ENCODE measurements around the gene ATP8A1. TPM values are rescaled to one million over a fixed set of nuclear protein-coding genes. Genes with fewer than 3 reads are reported as not detected.

The ATP8A1 gene
- total RNA-seq, 2 experiments from 2014 or later = 37.2 to 38.5 TPM

GRCh38 chr4:42453612-42454011, 203.3 kb downstream of the ATP8A1 start:
- Mint-ChIP-seq H3K27ac (no peak overlapping the region), H3K27me3 (ENCODE audit: low read depth) (no peaks in the 10 kb centered on the region), H3K36me3 (ENCODE audit: low read depth) (peaks cover 23% of the 10 kb centered on the region), H3K4me1 (ENCODE audit: low read depth) (no peaks in the 10 kb centered on the region), H3K9me3 (ENCODE audit: insufficient read depth) (no peaks in the 10 kb centered on the region), H3K4me3 (no peak overlapping the region)
- DNase-seq (no peak), ATAC-seq (no peak)
- ChIA-PET CTCF (no interaction called here), POLR2A (no interaction called here)

GRCh38 chr4:42452823-42453222, 204.1 kb downstream of the ATP8A1 start:
- no peaks in the 10 kb centered on the region for H3K27me3 Mint-ChIP-seq (ENCODE audit: low read depth)
- DNase-seq (no peak), ATAC-seq (no peak)
- H3K4me3 Mint-ChIP-seq = no peak overlapping the region
- no peaks in the 10 kb centered on the region for H3K9me3 Mint-ChIP-seq (ENCODE audit: insufficient read depth)
- peaks cover 23% of the 10 kb centered on the region for H3K36me3 Mint-ChIP-seq (ENCODE audit: low read depth)
- ChIA-PET CTCF (no interaction called here), POLR2A (no interaction called here)
- H3K27ac Mint-ChIP-seq = no peak overlapping the region
- H3K4me1 Mint-ChIP-seq (ENCODE audit: low read depth) = no peaks in the 10 kb centered on the region

GRCh38 chr4:42446823-42447222, 210.1 kb downstream of the ATP8A1 start:
- Mint-ChIP-seq H3K27ac (no peak overlapping the region), H3K4me3 (no peak overlapping the region), H3K9me3 (ENCODE audit: insufficient read depth) (no peaks in the 10 kb centered on the region), H3K36me3 (ENCODE audit: low read depth) (peaks cover 27% of the 10 kb centered on the region), H3K4me1 (ENCODE audit: low read depth) (no peaks in the 10 kb centered on the region), H3K27me3 (ENCODE audit: low read depth) (no peaks in the 10 kb centered on the region)
- CTCF ChIA-PET = no interaction called here
- DNase-seq = no peak
- no peak for ATAC-seq
- POLR2A ChIA-PET = no interaction called here

- ATAC-seq = no peak
- ChIA-PET CTCF (interaction anchor here (1.2 kb wide), 1 partner anchor 74 kb away, joined by 4 read pairs; no protein-coding TSS in a partner anchor), POLR2A (no interaction called here)
These were observed 211.9 kb downstream of the ATP8A1 start for GRCh38 chr4:42445038-42445437.

GRCh38 chr4:42442601-42443000, 214.3 kb downstream of the ATP8A1 start:
- H3K36me3 Mint-ChIP-seq (ENCODE audit: low read depth) = peaks cover 13% of the 10 kb centered on the region

More at GRCh38 chr4:42445038-42445437, 211.9 kb downstream of the ATP8A1 start:
- no peak overlapping the region for H3K27ac Mint-ChIP-seq
- H3K4me3 Mint-ChIP-seq = no peak overlapping the region
- H3K9me3 Mint-ChIP-seq (ENCODE audit: insufficient read depth) = no peaks in the 10 kb centered on the region
- DNase-seq = no peak
- H3K4me1 Mint-ChIP-seq (ENCODE audit: low read depth) = no peaks in the 10 kb centered on the region
- H3K27me3 Mint-ChIP-seq (ENCODE audit: low read depth) = no peaks in the 10 kb centered on the region
- H3K36me3 Mint-ChIP-seq (ENCODE audit: low read depth) = peaks cover 15% of the 10 kb centered on the region

GRCh38 chr4:42440083-42440482, 216.8 kb downstream of the ATP8A1 start:
- no peak overlapping the region for H3K27ac Mint-ChIP-seq
- no peak overlapping the region for H3K4me3 Mint-ChIP-seq
- no peaks in the 10 kb centered on the region for H3K27me3 Mint-ChIP-seq (ENCODE audit: low read depth)
- POLR2A ChIA-PET = no interaction called here
- H3K36me3 Mint-ChIP-seq (ENCODE audit: low read depth) = peaks cover 17% of the 10 kb centered on the region
- H3K9me3 Mint-ChIP-seq (ENCODE audit: insufficient read depth) = no peaks in the 10 kb centered on the region
- CTCF ChIA-PET = no interaction called here
- DNase-seq (no peak), ATAC-seq (no peak)
- no peaks in the 10 kb centered on the region for H3K4me1 Mint-ChIP-seq (ENCODE audit: low read depth)

More at GRCh38 chr4:42442601-42443000, 214.3 kb downstream of the ATP8A1 start:
- Mint-ChIP-seq H3K27me3 (ENCODE audit: low read depth) (no peaks in the 10 kb centered on the region), H3K27ac (no peak overlapping the region), H3K4me1 (ENCODE audit: low read depth) (no peaks in the 10 kb centered on the region), H3K9me3 (ENCODE audit: insufficient read depth) (no peaks in the 10 kb centered on the region), H3K4me3 (no peak overlapping the region)
- ATAC-seq (no peak), DNase-seq (no peak)
- POLR2A ChIA-PET = no interaction called here
- CTCF ChIA-PET = no interaction called here

- H3K36me3 Mint-ChIP-seq (ENCODE audit: low read depth) = peaks cover 14% of the 10 kb centered on the region
- DNase-seq (no peak), ATAC-seq (no peak)
- H3K9me3 Mint-ChIP-seq (ENCODE audit: insufficient read depth) = no peaks in the 10 kb centered on the region
- no peak overlapping the region for H3K27ac Mint-ChIP-seq
- H3K4me1 Mint-ChIP-seq (ENCODE audit: low read depth) = no peaks in the 10 kb centered on the region
- POLR2A ChIA-PET = no interaction called here
- H3K4me3 Mint-ChIP-seq = no peak overlapping the region
- no peaks in the 10 kb centered on the region for H3K27me3 Mint-ChIP-seq (ENCODE audit: low read depth)
- CTCF ChIA-PET = no interaction called here
These were observed 219.9 kb downstream of the ATP8A1 start for GRCh38 chr4:42436928-42437565.

GRCh38 chr4:42428036-42428435, 228.9 kb downstream of the ATP8A1 start:
- ChIA-PET CTCF (no interaction called here), POLR2A (no interaction called here)
- Mint-ChIP-seq H3K27me3 (ENCODE audit: low read depth) (no peaks in the 10 kb centered on the region), H3K27ac (no peak overlapping the region), H3K4me1 (ENCODE audit: low read depth) (no peaks in the 10 kb centered on the region), H3K36me3 (ENCODE audit: low read depth) (peaks cover 3% of the 10 kb centered on the region), H3K9me3 (ENCODE audit: insufficient read depth) (no peaks in the 10 kb centered on the region), H3K4me3 (no peak overlapping the region)
- ATAC-seq (no peak), DNase-seq (no peak)

- H3K36me3 Mint-ChIP-seq (ENCODE audit: low read depth) = peaks cover 12% of the 10 kb centered on the region
- no peak for ATAC-seq
- CTCF ChIA-PET = no interaction called here
These were observed 231.5 kb downstream of the ATP8A1 start for GRCh38 chr4:42425146-42426065.

GRCh38 chr4:42420140-42420539, 236.8 kb downstream of the ATP8A1 start:
- no peaks in the 10 kb centered on the region for H3K4me1 Mint-ChIP-seq (ENCODE audit: low read depth)
- H3K4me3 Mint-ChIP-seq = no peak overlapping the region
- DNase-seq = no peak
- no peak for ATAC-seq
- ChIA-PET POLR2A (no interaction called here), CTCF (no interaction called here)
- no peaks in the 10 kb centered on the region for H3K27me3 Mint-ChIP-seq (ENCODE audit: low read depth)
- H3K27ac Mint-ChIP-seq = no peak overlapping the region
- peaks cover 20% of the 10 kb centered on the region for H3K36me3 Mint-ChIP-seq (ENCODE audit: low read depth)
- no peaks in the 10 kb centered on the region for H3K9me3 Mint-ChIP-seq (ENCODE audit: insufficient read depth)

More at GRCh38 chr4:42425146-42426065, 231.5 kb downstream of the ATP8A1 start:
- no peak for DNase-seq
- Mint-ChIP-seq H3K27ac (no peak overlapping the region), H3K27me3 (ENCODE audit: low read depth) (no peaks in the 10 kb centered on the region), H3K4me3 (no peak overlapping the region), H3K9me3 (ENCODE audit: insufficient read depth) (no peaks in the 10 kb centered on the region), H3K4me1 (ENCODE audit: low read depth) (no peaks in the 10 kb centered on the region)
- POLR2A ChIA-PET = no interaction called here

GRCh38 chr4:42417550-42417949, 239.4 kb downstream of the ATP8A1 start:
- Mint-ChIP-seq H3K9me3 (ENCODE audit: insufficient read depth) (no peaks in the 10 kb centered on the region), H3K27ac (no peak overlapping the region), H3K4me3 (no peak overlapping the region), H3K4me1 (ENCODE audit: low read depth) (no peaks in the 10 kb centered on the region), H3K36me3 (ENCODE audit: low read depth) (peaks cover 20% of the 10 kb centered on the region), H3K27me3 (ENCODE audit: low read depth) (no peaks in the 10 kb centered on the region)
- ATAC-seq (no peak), DNase-seq (no peak)
- POLR2A ChIA-PET = no interaction called here
- CTCF ChIA-PET = interaction anchor here (1.0 to 1.4 kb wide), 2 partner anchors 18 to 137 kb away, joined by 3 read pairs; no protein-coding TSS in a partner anchor

GRCh38 chr4:42416017-42416416, 240.9 kb downstream of the ATP8A1 start:
- Mint-ChIP-seq H3K9me3 (ENCODE audit: insufficient read depth) (no peaks in the 10 kb centered on the region), H3K4me3 (no peak overlapping the region), H3K36me3 (ENCODE audit: low read depth) (peaks cover 18% of the 10 kb centered on the region), H3K4me1 (ENCODE audit: low read depth) (no peaks in the 10 kb centered on the region), H3K27me3 (ENCODE audit: low read depth) (no peaks in the 10 kb centered on the region), H3K27ac (no peak overlapping the region)
- ChIA-PET POLR2A (no interaction called here), CTCF (interaction anchor here (1.4 kb wide), 1 partner anchor 103 kb away, joined by 3 read pairs; no protein-coding TSS in a partner anchor)
- DNase-seq (no peak), ATAC-seq (no peak)

All from activated CD8-positive, alpha-beta T cell treated with anti-CD3 and anti-CD28 coated beads, Interleukin-2, amount 10 ng/mL, durations not matched to agents 7 days and 5 days (primary cell).